ENCODE measurements around the gene TMOD1.

The TMOD1 gene

GRCh38 chr9:97521576-97522333, 20.3 kb downstream of the TMOD1 start:
- Histone ChIP-seq H3K27me3 (ENCODE audit: control insufficient read depth, low read length) (peaks cover 2% of the 10 kb centered on the region; the same call in 1 of the 2 replicates), H3K4me2 (ENCODE audit: low read length) (no peak overlapping the region), H3K9me3 (ENCODE audit: control insufficient read depth, insufficient read depth, low read length) (no peaks in the 10 kb centered on the region), H3K4me3 (ENCODE audit: low read length) (no peak overlapping the region), H4K20me1 (ENCODE audit: control insufficient read depth, insufficient read depth, low read depth, low read length) (no peaks in the 10 kb centered on the region), H3K79me2 (ENCODE audit: control insufficient read depth, low read length) (no peaks in the 10 kb centered on the region), H3K9me2 (replicated peaks; ENCODE audit: control insufficient read depth, low read length) (no peaks in the 10 kb centered on the region), H3K27ac (ENCODE audit: low read depth, low read length) (no peak overlapping the region), H3F3A (ENCODE audit: control insufficient read depth, insufficient read depth) (no peaks in the 10 kb centered on the region), H3K4me1 (ENCODE audit: control insufficient read depth, low read length) (no peaks in the 10 kb centered on the region), H3K36me3 (ENCODE audit: control insufficient read depth, low read length) (no peaks in the 10 kb centered on the region)
- no peak for TF ChIP-seq EZH2phosphoT487 (IDR thresholded peaks at IDR 0.05; ENCODE audit: borderline replicate concordance, low read length)
- no peak for TF ChIP-seq CTCF (IDR thresholded peaks at IDR 0.05; ENCODE audit: low read depth, low read length, poor library complexity, severe bottlenecking)

GRCh38 chr9:97524424-97524823, 23.0 kb downstream of the TMOD1 start:
- Histone ChIP-seq H3K9me2 (replicated peaks; ENCODE audit: control insufficient read depth, low read length) (no peaks in the 10 kb centered on the region), H3K4me2 (ENCODE audit: low read length) (no peak overlapping the region), H3F3A (ENCODE audit: control insufficient read depth, insufficient read depth) (no peaks in the 10 kb centered on the region), H3K4me1 (ENCODE audit: control insufficient read depth, low read length) (no peaks in the 10 kb centered on the region), H4K20me1 (ENCODE audit: control insufficient read depth, insufficient read depth, low read depth, low read length) (no peaks in the 10 kb centered on the region), H3K9me3 (ENCODE audit: control insufficient read depth, insufficient read depth, low read length) (no peaks in the 10 kb centered on the region), H3K27ac (ENCODE audit: low read depth, low read length) (no peak overlapping the region), H3K27me3 (ENCODE audit: control insufficient read depth, low read length) (peaks cover 2% of the 10 kb centered on the region; the same call in 1 of the 2 replicates), H3K4me3 (ENCODE audit: low read length) (no peak overlapping the region), H3K36me3 (ENCODE audit: control insufficient read depth, low read length) (no peaks in the 10 kb centered on the region), H3K79me2 (ENCODE audit: control insufficient read depth, low read length) (no peaks in the 10 kb centered on the region)
- no peak for TF ChIP-seq EZH2phosphoT487 (IDR thresholded peaks at IDR 0.05; ENCODE audit: borderline replicate concordance, low read length)
- no peak for TF ChIP-seq CTCF (IDR thresholded peaks at IDR 0.05; ENCODE audit: low read depth, low read length, poor library complexity, severe bottlenecking)

- Histone ChIP-seq H3K9me3 (ENCODE audit: control insufficient read depth, insufficient read depth, low read length) (no peaks in the 10 kb centered on the region), H3K79me2 (ENCODE audit: control insufficient read depth, low read length) (no peaks in the 10 kb centered on the region), H3K27me3 (ENCODE audit: control insufficient read depth, low read length) (0 out of 2 replicates have a peak, but pooled peaks cover 2% of the 10 kb centered on the region), H4K20me1 (ENCODE audit: control insufficient read depth, insufficient read depth, low read depth, low read length) (no peaks in the 10 kb centered on the region), H3K27ac (ENCODE audit: low read depth, low read length) (no peak overlapping the region), H3K4me3 (ENCODE audit: low read length) (no peak overlapping the region), H3K4me2 (ENCODE audit: low read length) (no peak overlapping the region), H3K4me1 (ENCODE audit: control insufficient read depth, low read length) (no peaks in the 10 kb centered on the region), H3K36me3 (ENCODE audit: control insufficient read depth, low read length) (no peaks in the 10 kb centered on the region), H3F3A (ENCODE audit: control insufficient read depth, insufficient read depth) (no peaks in the 10 kb centered on the region), H3K9me2 (replicated peaks; ENCODE audit: control insufficient read depth, low read length) (no peaks in the 10 kb centered on the region)
- TF ChIP-seq CTCF (IDR thresholded peaks at IDR 0.05; ENCODE audit: low read depth, low read length, poor library complexity, severe bottlenecking) (no peak), EZH2phosphoT487 (IDR thresholded peaks at IDR 0.05; ENCODE audit: borderline replicate concordance, low read length) (no peak)
These were observed 24.0 kb downstream of the TMOD1 start for GRCh38 chr9:97525451-97525850.

Measured in DOHH2 (cell line).